Measurements from ENCODE around the gene NUMB.

Gene NUMB

DNA sequence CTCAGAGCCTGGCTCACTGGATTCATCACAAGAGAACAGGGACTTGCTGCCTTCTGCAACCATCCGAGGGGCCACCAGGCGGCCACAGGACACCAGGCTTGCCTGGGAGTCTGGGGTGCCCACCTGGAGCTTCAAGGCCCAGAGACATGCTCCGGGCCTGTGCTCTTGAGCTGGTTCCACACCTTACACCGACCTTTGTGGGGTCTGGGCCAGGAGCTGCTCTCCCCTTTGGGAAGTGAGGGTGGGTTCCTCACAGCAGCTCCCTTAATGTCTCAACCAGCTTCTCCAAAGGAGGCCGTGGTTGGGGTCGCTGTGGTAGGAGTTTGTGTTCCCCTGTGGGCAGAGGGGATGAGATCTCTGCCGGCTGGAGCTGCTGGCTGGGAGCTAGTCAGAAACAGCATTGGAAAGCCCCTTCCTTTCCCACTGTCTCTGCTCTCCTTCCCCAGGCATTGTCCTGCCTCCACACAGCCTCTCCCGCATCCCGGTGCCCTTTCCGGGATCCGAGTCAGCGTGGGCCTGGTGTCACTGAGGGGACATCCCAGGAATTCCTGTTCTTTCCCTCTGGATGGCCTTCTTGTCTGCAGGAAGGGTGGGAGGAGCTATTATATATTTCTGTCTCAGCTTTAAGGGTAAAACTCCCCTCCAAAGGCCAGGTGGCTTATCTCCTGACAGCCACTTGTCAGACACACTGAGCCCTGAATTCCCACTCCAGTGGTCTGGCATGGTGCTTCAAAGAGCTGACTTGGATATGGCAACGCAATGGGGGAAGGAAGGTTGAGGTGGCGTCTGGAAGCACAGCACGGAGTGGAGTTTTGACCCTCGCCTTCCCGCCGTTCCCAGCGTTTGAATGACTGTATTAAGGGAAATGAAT is 226.1 kb downstream of the NUMB start:
- no peak for DNase-seq (ENCODE audit: low read depth)

DNA sequence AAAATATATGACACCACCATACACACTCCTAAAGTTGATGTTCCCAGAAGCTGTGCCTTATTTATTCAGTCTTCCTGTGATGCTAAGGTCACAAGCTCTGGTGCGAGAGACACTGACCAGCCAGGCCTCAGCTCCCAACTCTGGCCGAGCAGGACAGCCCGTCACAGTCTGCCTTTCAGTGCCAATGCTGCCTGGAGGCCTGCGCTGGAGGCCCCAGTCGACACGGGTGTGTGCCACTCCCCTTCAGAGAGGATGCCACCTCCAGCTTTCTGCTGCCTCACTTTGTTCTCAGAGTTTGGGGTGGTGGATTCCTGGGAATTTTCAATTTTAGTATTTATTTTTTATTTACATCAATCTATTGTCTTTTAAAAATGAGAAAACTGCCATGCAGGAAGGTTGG is 228.3 kb downstream of the NUMB start:
- DNase-seq (ENCODE audit: low read depth), result no peak

DNA sequence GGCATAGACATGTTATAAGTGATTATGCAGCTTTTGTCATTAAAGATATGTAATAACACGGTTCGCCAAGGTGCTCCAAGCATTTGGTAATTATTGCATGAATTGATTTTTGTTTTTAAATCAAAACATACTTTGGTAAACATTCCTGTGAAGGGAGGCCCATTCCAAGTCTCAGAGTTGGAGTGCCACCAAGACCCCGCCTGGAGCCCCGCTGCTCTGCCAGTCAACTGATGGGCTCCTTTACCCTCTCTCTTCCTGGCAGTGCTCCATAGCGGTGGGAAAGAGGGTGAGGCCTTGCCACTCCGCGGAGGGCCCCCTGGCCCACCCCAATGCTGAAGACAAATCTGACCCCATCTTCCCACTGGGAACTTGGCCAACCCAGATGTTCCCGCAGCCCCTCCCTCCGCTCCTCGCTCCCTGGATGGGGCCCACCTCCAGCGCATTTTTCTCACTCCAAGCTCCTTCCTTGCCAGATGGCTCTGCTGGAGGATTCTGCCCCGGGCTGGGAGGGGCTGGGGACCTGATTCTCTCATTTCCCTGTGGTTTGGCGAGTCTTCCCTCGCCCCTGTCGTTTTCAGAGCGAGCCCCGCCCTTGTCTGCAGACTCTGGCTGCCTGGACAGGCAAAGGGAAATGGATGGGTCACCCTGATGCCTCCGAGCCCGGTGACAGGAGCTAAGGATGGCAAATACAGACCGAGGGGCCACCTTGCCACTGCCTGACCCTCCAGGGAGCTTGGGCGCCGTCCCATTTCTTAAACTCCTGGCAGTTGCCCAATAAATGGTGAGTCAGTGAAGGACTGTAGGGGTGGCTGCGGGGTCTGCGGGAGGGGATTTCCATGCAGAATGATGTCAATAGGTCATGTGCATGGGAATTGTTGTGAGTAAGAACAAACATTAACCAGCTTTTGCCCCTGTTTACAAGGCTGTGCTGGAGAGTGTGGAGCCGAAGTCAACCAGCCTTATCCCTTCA is 230.2 kb downstream of the NUMB start:
- no peak for DNase-seq (ENCODE audit: low read depth)

DNA sequence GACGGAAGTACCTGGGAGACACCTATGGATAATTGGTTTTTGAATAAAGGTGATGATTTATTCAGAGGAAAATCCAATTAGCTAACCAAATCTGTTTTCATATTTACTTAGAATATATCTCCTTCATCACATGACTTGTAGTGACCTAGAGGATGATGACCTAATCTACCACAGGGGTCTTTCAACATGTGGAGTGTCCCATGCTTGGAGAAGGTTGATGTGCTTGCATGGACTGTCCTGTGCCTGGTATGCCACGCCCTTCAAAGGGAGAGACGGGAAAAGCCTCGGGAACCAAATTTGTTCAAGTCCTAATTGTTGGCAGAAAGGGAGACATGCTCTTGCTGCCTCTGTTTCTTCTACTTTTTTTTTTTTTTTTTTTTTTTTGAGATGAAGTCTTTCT is 232.8 kb downstream of the NUMB start:
- no peak for DNase-seq (ENCODE audit: low read depth)

Measured in stimulated activated CD8-positive, alpha-beta memory T cell treated with anti-CD3 and anti-CD28 coated beads, Interleukin-7, amount 100 ng/mL, for 24 hours (primary cell).